Sigmoid colon (tissue), 7 donors: Measurements from ENCODE around the gene NIN. TPM values are rescaled to one million over a fixed set of nuclear protein-coding genes. Genes with fewer than 3 reads are reported as not detected.
"Not testable (repeated sequence)": the region's sequence is repeated elsewhere in the genome, so short reads cannot be mapped to it uniquely, and the experiment has no call there.

Experiments
- DNase-seq: peaks from one replicate; pipeline ENCODE4 v3.0.0-alpha.2; 2019
- H3K27ac ChIP-seq, 4 donors: fragments of 200-600 bp; sonication (generic); one replicate each; pipeline ENCODE4 v1.5.1; 2016 to 2019; ENCODE audit warnings: mild to moderate bottlenecking in 1 of 4
- H3K27me3 ChIP-seq, 3 donors: fragments of 200-600 bp; sonication (generic); one replicate each; pipeline ENCODE4 v1.5.1; 2019; ENCODE audit warnings: mild to moderate bottlenecking in 1 of 3
- H3K36me3 ChIP-seq, 4 donors: fragments of 200-600 bp; sonication (generic); one replicate each; pipeline ENCODE4 v1.5.1; 2016 to 2019
- H3K4me1 ChIP-seq, 4 donors: fragments of 200-600 bp; sonication (generic); one replicate each; pipeline ENCODE4 v1.5.1; 2017 to 2019
- H3K4me3 ChIP-seq, 4 donors: fragments of 200-600 bp; sonication (generic); one replicate each; pipeline ENCODE4 v1.5.1; 2017 to 2019; ENCODE audit warnings: mild to moderate bottlenecking in 2 of 4, moderate library complexity in 1 of 4
- H3K9me3 ChIP-seq, 4 donors: fragments of 200-600 bp in 3 of 4; sonication (generic) in 3 of 4; one replicate each; pipeline versions ENCODE4 v1.5.1 to v1.6.1; 2013 to 2019
- EP300 ChIP-seq, 4 donors: sonication (generic); formaldehyde crosslinking; IDR thresholded peaks; one replicate each; pipeline ENCODE4 v1.6.1; 2017; ENCODE audit warnings: antibody characterized with exemption in 4 of 4
- POLR2A ChIP-seq, 2 donors: fragments of 450-650 bp; IDR thresholded peaks; one replicate each; pipeline ENCODE4 v1.6.1; 2016; ENCODE audit warnings: antibody characterized with exemption in 2 of 2, mild to moderate bottlenecking in 2 of 2, moderate library complexity in 2 of 2
- POLR2AphosphoS5 ChIP-seq, 4 donors: sonication (generic); formaldehyde crosslinking; IDR thresholded peaks; one replicate each; pipeline ENCODE4 v1.6.1; 2017; ENCODE audit warnings: antibody characterized with exemption in 4 of 4
- WGBS, 2 donors: extraction: QIAGEN DNeasy Blood & Tissue Kit; methylation state at CpG; one replicate each; pipeline ENCODE4 v1.1.7; 2013; 5-methylcytosine and 5-hydroxymethylcytosine counted together
- intact Hi-C: fragments of 100-400 bp; cut with DNase I; formaldehyde crosslinking; loops from one replicate; pipeline ENCODE4 v1.15.1; 2023
- polyA plus RNA-seq, 3 donors: library from polyadenylated mRNA; stranded (reverse); fragments of 200-250 nt; gene quantifications; one replicate each; pipeline ENCODE4 v1.2.3, GENCODE V29; 2013
- total RNA-seq, 4 donors: library from RNA; depleted of rRNA; stranded (reverse); fragments of >200 nt; gene quantifications; one replicate each; pipeline ENCODE4 v1.1.0, GENCODE V29; 2016
- TF ChIP-seq, protein P1 (sequence below), 4 experiments: fragments of 450-650 bp in 3 of 4; fragments of 200-600 bp in 1 of 4; IDR thresholded peaks; one replicate each; pipeline ENCODE4 v1.5.1; 2016 to 2019; ENCODE audit warnings: antibody characterized with exemption in 4 of 4, mild to moderate bottlenecking in 3 of 4, moderate library complexity in 2 of 4
- donor health status: healthy with polysubstance abuse.
- donor health status: Bipolar disorder and iron deficiency.
- donor health status: healthy.

Gene NIN
- total and polyA plus RNA-seq, 7 donors = 3.6 to 38.2 (median 20.7) TPM

DNA sequence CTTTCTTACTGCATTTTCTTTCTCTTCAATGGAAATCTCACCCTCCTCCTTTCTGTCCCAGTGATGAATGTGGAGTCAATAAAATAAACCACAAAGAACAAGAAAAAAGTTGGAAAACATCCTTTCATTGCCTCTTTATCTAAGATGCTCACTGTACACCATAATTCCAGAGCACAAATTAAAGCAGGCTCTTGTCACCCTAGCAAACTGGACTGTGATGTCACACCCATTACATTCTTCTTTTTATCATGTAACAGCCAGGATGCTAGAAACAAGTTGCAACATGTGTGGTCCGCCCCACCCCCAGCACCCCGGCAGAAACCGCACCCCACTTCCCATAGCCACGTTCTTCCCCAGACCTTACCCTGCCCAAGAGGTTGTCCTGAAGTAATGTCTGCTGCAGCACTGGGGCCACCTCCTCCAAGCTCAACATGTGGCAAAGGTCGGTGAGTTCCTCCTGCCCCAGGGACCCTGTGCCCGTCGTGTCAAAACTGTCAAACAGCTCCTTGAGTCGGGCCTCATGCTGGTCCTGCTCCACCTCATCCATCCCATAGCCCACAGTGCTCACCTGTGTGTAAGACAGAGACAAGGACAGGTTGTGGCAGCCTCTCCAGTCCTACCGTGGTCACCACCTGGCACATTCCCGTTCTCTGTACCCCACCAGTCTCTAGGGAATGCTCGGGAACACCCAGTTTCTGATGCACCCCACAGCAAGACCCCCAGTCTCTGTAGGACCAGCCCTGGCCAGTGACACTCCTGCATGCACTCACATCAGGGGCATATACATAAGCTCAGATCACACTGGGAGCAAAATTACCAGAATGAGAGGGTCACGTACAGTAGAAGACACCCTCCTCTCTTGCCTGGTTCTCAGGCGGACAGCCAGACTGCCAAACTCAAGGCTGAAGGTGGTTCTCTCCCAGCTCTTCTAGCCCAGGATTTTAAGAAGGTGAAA lies 9.2 kb downstream of the NIN start:
- no peak for TF ChIP-seq POLR2AphosphoS5 (IDR thresholded peaks at IDR 0.05)
- TF ChIP-seq, protein P1, sequence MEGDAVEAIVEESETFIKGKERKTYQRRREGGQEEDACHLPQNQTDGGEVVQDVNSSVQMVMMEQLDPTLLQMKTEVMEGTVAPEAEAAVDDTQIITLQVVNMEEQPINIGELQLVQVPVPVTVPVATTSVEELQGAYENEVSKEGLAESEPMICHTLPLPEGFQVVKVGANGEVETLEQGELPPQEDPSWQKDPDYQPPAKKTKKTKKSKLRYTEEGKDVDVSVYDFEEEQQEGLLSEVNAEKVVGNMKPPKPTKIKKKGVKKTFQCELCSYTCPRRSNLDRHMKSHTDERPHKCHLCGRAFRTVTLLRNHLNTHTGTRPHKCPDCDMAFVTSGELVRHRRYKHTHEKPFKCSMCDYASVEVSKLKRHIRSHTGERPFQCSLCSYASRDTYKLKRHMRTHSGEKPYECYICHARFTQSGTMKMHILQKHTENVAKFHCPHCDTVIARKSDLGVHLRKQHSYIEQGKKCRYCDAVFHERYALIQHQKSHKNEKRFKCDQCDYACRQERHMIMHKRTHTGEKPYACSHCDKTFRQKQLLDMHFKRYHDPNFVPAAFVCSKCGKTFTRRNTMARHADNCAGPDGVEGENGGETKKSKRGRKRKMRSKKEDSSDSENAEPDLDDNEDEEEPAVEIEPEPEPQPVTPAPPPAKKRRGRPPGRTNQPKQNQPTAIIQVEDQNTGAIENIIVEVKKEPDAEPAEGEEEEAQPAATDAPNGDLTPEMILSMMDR (IDR thresholded peaks at IDR 0.05) = no peak
- no peak for TF ChIP-seq POLR2A (IDR thresholded peaks at IDR 0.05)
- TF ChIP-seq EP300 (IDR thresholded peaks at IDR 0.05) = no peak
- H3K9me3 ChIP-seq = no peaks in the 10 kb centered on the region
- intact Hi-C loops = no loop called here
- no peaks in the 10 kb centered on the region for H3K27me3 ChIP-seq
- no peak overlapping the region for H3K4me3 ChIP-seq
- no peaks in the 10 kb centered on the region for H3K36me3 ChIP-seq
- H3K27ac ChIP-seq = no peak overlapping the region
- DNase-seq = no peak
- peaks cover 0 to 22% (median 13%) of the 10 kb centered on the region in 4 donors for H3K4me1 ChIP-seq
- 59 to 82% methylated on average over 13 of the region's 13 CpGs for WGBS, 2 donors

DNA sequence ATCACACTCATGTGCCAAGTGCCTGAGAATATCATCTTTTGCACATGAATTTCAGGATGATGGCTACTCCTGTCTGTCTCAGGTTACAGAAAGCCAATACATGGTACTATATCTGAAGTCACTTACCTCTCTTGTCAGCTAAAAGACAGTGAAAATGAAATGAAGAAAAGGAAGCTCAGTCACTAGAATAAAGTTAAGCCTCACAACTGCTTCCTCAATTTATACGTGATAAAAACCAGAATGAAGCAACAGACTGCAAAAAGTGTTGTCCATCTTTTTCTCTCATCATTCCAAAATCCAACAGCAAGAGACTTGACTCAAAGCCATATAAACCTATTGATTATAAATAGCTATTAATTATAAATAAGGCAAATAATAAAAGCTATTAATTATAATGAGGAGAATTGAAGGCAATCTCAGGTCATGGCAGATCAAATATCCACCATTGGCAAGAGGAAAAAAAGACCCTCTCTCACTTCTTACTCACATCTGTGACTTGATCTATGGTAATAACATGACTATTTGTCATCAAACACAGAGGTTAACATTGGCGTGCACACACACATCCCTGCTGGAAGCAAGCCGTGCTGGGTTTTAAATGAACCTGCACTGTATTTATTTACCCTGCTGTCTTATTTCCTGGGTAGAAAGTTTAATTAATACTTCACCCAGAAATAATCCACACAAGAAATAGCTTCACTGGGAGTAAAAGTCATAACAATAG lies 10.0 kb downstream of the NIN start:
- Histone ChIP-seq H3K4me1 (peaks cover 0 to 29% (median 21%) of the 10 kb centered on the region in 4 donors), H3K27ac (no peak overlapping the region), H3K36me3 (no peaks in the 10 kb centered on the region), H3K4me3 (no peak overlapping the region), H3K9me3 (no peaks in the 10 kb centered on the region), H3K27me3 (no peaks in the 10 kb centered on the region)
- 78 to 85% methylated on average over 3 of the region's 3 CpGs for WGBS, 2 donors
- no peak for DNase-seq
- TF ChIP-seq EP300 (IDR thresholded peaks at IDR 0.05) = no peak
- no peak for TF ChIP-seq POLR2AphosphoS5 (IDR thresholded peaks at IDR 0.05)
- TF ChIP-seq, protein P1 (IDR thresholded peaks at IDR 0.05) = no peak
- no peak for TF ChIP-seq POLR2A (IDR thresholded peaks at IDR 0.05)
- intact Hi-C loops = no loop called here

DNA sequence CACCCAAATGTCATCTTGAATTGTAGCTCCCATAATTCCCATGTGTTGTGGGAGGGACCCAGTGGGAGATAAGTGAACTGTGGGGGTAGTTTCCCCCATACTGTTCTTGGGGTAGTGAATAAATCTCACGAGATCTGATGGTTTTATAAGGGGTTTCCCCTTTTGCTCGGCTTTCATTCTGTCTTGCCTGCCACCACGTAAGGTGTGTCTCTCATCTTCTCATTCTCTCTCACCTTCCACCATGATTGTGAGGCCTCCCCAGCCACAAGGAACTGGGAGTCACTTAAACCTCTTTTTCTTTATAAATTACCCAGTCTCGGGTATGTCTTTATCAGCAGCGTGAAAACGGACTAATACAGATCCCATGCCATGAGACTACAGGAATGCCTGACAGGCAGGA lies 11.7 kb downstream of the NIN start:
- intact Hi-C loops, H3K36me3 ChIP-seq, H3K9me3 ChIP-seq, H3K4me3 ChIP-seq, DNase-seq, H3K27ac ChIP-seq, H3K27me3 ChIP-seq: not testable (repeated sequence)
- WGBS, 2 donors = 76 to 89% methylated on average over 6 of the region's 6 CpGs
- peaks cover 0 to 29% (median 21%) of the 10 kb centered on the region in 4 donors for H3K4me1 ChIP-seq

DNA sequence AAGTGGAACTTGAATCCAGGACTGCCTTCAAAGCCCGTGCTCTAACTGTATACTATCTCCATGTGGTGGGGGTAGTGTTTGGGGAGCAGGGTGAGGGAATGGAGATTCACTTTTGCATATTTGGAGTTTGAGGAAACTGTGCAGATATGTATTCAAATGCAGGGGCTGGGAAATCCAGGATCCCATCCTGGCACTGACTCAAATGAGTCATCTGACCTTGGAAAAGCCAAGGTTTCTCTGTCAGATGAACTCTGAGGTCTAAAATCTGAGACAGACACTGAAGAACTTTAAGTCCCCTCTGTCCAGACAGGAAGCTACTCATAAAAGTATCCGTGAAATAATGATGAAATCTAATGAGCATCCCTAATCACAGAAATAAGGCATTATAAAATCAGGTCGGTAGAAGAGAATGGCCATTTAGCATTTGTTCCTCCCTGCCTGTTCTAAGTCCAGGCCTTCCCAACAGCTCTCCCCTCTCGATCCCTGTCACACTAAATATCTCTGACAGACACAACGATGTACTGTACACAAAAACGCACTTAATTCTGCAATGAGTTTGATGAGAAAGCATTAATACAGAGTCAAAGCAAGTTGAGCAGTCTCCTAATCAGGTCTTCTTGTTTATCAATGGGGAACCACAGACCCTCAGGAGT lies 14.4 kb downstream of the NIN start:
- no peaks in the 10 kb centered on the region for H3K36me3 ChIP-seq
- DNase-seq = no peak
- H3K27ac ChIP-seq = no peak overlapping the region
- no peak overlapping the region for H3K4me3 ChIP-seq
- WGBS, 2 donors = 69 to 76% methylated on average over 6 of the region's 6 CpGs
- TF ChIP-seq POLR2AphosphoS5 (IDR thresholded peaks at IDR 0.05) = no peak
- no peak for TF ChIP-seq POLR2A (IDR thresholded peaks at IDR 0.05)
- no peak for TF ChIP-seq EP300 (IDR thresholded peaks at IDR 0.05)
- intact Hi-C loops = no loop called here
- H3K27me3 ChIP-seq = no peaks in the 10 kb centered on the region
- H3K9me3 ChIP-seq = no peaks in the 10 kb centered on the region
- peaks cover 0 to 11% (median 9%) of the 10 kb centered on the region in 4 donors for H3K4me1 ChIP-seq

DNA sequence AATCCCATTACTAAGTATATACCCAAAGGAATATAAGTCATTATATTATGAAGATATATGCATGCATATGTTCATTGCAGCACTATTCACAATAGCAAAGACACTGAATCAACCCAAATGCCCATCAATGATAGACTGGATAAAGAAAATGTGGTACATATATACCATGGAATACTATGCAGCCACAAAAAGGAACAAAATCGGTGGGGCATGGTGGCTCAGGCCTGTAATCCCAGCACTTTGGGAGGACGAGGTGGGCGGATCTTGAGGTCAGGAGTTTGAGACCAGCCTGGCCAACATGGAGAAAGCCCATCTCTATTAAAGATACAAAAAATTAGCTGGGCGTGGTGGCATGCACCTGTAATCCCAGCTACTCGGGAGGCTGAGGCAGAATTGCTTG lies 15.4 kb downstream of the NIN start:
- H3K4me3 ChIP-seq, intact Hi-C loops, H3K27me3 ChIP-seq, H3K27ac ChIP-seq, H3K36me3 ChIP-seq, DNase-seq, H3K9me3 ChIP-seq: not testable (repeated sequence)
- 96 to 98% methylated on average over 5 of the region's 5 CpGs for WGBS, 2 donors
- H3K4me1 ChIP-seq = peaks cover 0 to 11% (median 8%) of the 10 kb centered on the region in 4 donors

DNA sequence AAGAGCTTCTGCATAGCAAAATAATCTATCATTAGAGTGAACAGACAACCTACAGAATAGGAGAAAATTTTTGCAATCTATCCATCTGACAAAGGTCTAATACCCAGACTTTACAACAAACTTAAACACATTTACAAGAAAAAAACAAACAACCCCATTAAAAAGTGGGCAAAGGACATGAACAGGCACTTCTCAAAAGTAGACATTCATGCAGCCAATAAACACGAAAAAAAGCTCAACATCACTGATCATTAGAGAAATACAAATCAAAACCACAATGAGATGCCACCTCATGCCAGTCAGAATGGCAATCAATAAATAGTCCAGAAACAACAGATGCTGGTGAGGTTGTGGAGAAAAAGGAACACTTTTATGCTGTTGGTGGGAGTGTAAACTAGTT lies 15.9 kb downstream of the NIN start:
- DNase-seq, H3K4me3 ChIP-seq, H3K36me3 ChIP-seq, H3K27ac ChIP-seq, H3K27me3 ChIP-seq, intact Hi-C loops, H3K9me3 ChIP-seq: not testable (repeated sequence)
- WGBS, 2 donors = 50 to 98% methylated on average over 1 of the region's 1 CpG
- peaks cover 0 to 11% (median 8%) of the 10 kb centered on the region in 4 donors for H3K4me1 ChIP-seq
